Thyroid gland (tissue), 4 donors: Measurements from ENCODE around the gene EGF. TPM values are rescaled to one million over a fixed set of nuclear protein-coding genes. Genes with fewer than 3 reads are reported as not detected.

Experiments
- DNase-seq, 2 donors: peaks; one replicate each; pipeline ENCODE4 v3.0.0-alpha.2; 2019
- H3K27ac ChIP-seq, 3 donors: fragments of 200-600 bp; sonication (generic); 1 replicate in 2 of 3; 2 replicates in 1 of 3; pipeline ENCODE4 v1.5.1; 2016 to 2019; ENCODE audit warnings: mild to moderate bottlenecking in 1 of 3, moderate library complexity in 1 of 3
- H3K27me3 ChIP-seq: fragments of 200-600 bp; sonication (generic); one replicate; pipeline ENCODE4 v1.5.1; 2019
- H3K36me3 ChIP-seq, 2 donors: fragments of 200-600 bp; sonication (generic); one replicate each; pipeline ENCODE4 v1.5.1; 2016 to 2019
- H3K4me1 ChIP-seq, 2 donors: fragments of 200-600 bp; sonication (generic); one replicate each; pipeline ENCODE4 v1.5.1; 2017 to 2019
- H3K4me3 ChIP-seq, 3 donors: fragments of 200-600 bp; sonication (generic); replicated peaks in 1 of 3; 1 replicate in 2 of 3; 2 replicates in 1 of 3; pipeline ENCODE4 v1.5.1; 2016; ENCODE audit warnings: mild to moderate bottlenecking in 1 of 3
- H3K9me3 ChIP-seq: fragments of 200-600 bp; sonication (generic); one replicate; pipeline ENCODE4 v1.5.1; 2017
- CTCF ChIP-seq, 6 experiments: fragments of 200-600 bp in 3 of 6; fragments of 450-650 bp in 3 of 6; sonication (generic) in 3 of 6; IDR thresholded peaks; one replicate each; pipeline ENCODE4 v1.5.1; 2016 to 2019; ENCODE audit warnings: antibody characterized with exemption in 6 of 6, mild to moderate bottlenecking in 2 of 6, inconsistent platforms in 1 of 6, moderate library complexity in 1 of 6
- POLR2A ChIP-seq, 2 donors: fragments of 450-650 bp; IDR thresholded peaks; one replicate each; pipeline ENCODE4 v1.6.1; 2017; ENCODE audit warnings: antibody characterized with exemption in 2 of 2, mild to moderate bottlenecking in 2 of 2, moderate library complexity in 1 of 2
- WGBS, 2 donors: methylation state at CpG; one replicate each; pipeline ENCODE4 v1.1.5; 2017; 5-methylcytosine and 5-hydroxymethylcytosine counted together
- intact Hi-C: fragments of 100-400 bp; cut with DNase I; formaldehyde crosslinking; loops from one replicate; pipeline ENCODE4 v1.15.1; 2023
- total RNA-seq, 4 donors: library from RNA; depleted of rRNA; stranded (reverse); fragments of >200 nt; gene quantifications; one replicate each; pipeline ENCODE4 v1.2.3, GENCODE V29; 2016

The EGF gene
- 1 to 10 TPM; 3.1 to 9.4 (median 7.9) TPM for total RNA-seq

- Histone ChIP-seq H3K9me3 (no peaks in the 10 kb centered on the region), H3K27me3 (no peaks in the 10 kb centered on the region), H3K27ac (peak within 1 kb of the TSS; percentile 66 to 77 (median 67)), H3K36me3 (no peaks in the 10 kb centered on the region), H3K4me3 (peak within 1 kb of the TSS in 1 of 3 donors; percentile 3), H3K4me1 (peaks cover 0 to 4% of the 10 kb centered on the region in 2 donors)
- intact Hi-C loops = no loop called here
- peak; percentile 17 to 34 for DNase-seq
- peak in 1 of 2 donors; percentile 55 for TF ChIP-seq POLR2A (IDR thresholded peaks at IDR 0.05)
- no peak for TF ChIP-seq CTCF (IDR thresholded peaks at IDR 0.05)
- WGBS, 2 donors = 41 to 45% methylated on average over 9 of the region's 9 CpGs
Measured at GRCh38 chr4:109912706-109913595, at the start of gene EGF. EGF (plus strand) TSS chr4:109912883; CDS start chr4:109913336, 453 bp downstream.

DNA sequence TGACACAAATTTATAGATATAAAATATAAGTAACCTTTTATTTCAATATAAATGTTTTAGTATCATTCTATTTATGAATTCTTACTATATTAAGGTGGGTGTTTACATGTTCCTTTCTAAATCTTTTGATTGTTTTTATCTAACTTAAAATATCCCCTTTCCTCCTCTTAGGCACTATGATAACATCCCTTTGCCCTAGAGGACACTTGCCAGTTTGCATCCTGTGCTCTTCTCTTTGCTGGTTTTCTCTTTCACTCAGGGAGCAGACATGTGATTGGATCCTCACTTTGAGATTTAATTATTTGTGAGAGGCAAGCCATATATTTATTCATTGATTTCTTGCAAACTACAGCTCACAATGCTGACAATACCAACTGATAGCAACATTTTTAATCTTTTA lies 48.5 kb upstream of the EGF start:
- Histone ChIP-seq H3K27ac (no peak overlapping the region), H3K27me3 (no peaks in the 10 kb centered on the region), H3K36me3 (no peaks in the 10 kb centered on the region), H3K9me3 (no peaks in the 10 kb centered on the region), H3K4me1 (no peaks in the 10 kb centered on the region), H3K4me3 (no peak overlapping the region)
- intact Hi-C loops = no loop called here
- TF ChIP-seq POLR2A (IDR thresholded peaks at IDR 0.05) = no peak
- no peak for TF ChIP-seq CTCF (IDR thresholded peaks at IDR 0.05)
- DNase-seq = no peak

GRCh38 chr4:109870061-109870460 lies 42.6 kb upstream of the EGF start:
- H3K4me1 ChIP-seq = no peaks in the 10 kb centered on the region
- no peaks in the 10 kb centered on the region for H3K9me3 ChIP-seq
- no peaks in the 10 kb centered on the region for H3K36me3 ChIP-seq
- intact Hi-C loops = no loop called here
- no peak overlapping the region for H3K4me3 ChIP-seq
- DNase-seq = no peak
- no peak overlapping the region for H3K27ac ChIP-seq
- TF ChIP-seq POLR2A (IDR thresholded peaks at IDR 0.05) (no peak), CTCF (IDR thresholded peaks at IDR 0.05) (no peak)
- WGBS, 2 donors = 92 to 93% methylated on average over 5 of the region's 5 CpGs
- H3K27me3 ChIP-seq = no peaks in the 10 kb centered on the region

- H3K36me3 ChIP-seq = no peaks in the 10 kb centered on the region
- no peak for DNase-seq
- H3K27ac ChIP-seq = no peak overlapping the region
- no peaks in the 10 kb centered on the region for H3K27me3 ChIP-seq
- no peaks in the 10 kb centered on the region for H3K4me1 ChIP-seq
- H3K9me3 ChIP-seq = no peaks in the 10 kb centered on the region
- WGBS, 2 donors = 92 to 97% methylated on average over 2 of the region's 2 CpGs
- no peak overlapping the region for H3K4me3 ChIP-seq
- intact Hi-C loops = no loop called here
- TF ChIP-seq POLR2A (IDR thresholded peaks at IDR 0.05) = no peak
- TF ChIP-seq CTCF (IDR thresholded peaks at IDR 0.05) = no peak
Measured at GRCh38 chr4:109872065-109872464, 40.6 kb upstream of the EGF start.

- Histone ChIP-seq H3K36me3 (no peaks in the 10 kb centered on the region), H3K27ac (no peak overlapping the region), H3K4me1 (no peaks in the 10 kb centered on the region), H3K9me3 (no peaks in the 10 kb centered on the region), H3K4me3 (no peak overlapping the region), H3K27me3 (no peaks in the 10 kb centered on the region)
- 94 to 98% methylated on average over 4 to 6 of the region's 6 CpGs for WGBS, 2 donors
- TF ChIP-seq POLR2A (IDR thresholded peaks at IDR 0.05) (no peak), CTCF (IDR thresholded peaks at IDR 0.05) (no peak)
- intact Hi-C loops = no loop called here
- no peak for DNase-seq
Measured at GRCh38 chr4:109872950-109873656, 39.6 kb upstream of the EGF start.
